ENCODE results near the gene RAI1. TPM values are rescaled to one million over a fixed set of nuclear protein-coding genes. Genes with fewer than 3 reads are reported as not detected.
A peak's percentile ranks its signal among the peaks of the same experiment; 100 is the strongest.
"Not testable (repeated sequence)": the region's sequence is repeated elsewhere in the genome, so short reads cannot be mapped to it uniquely, and the experiment has no call there.

RAI1 gene, protein sequence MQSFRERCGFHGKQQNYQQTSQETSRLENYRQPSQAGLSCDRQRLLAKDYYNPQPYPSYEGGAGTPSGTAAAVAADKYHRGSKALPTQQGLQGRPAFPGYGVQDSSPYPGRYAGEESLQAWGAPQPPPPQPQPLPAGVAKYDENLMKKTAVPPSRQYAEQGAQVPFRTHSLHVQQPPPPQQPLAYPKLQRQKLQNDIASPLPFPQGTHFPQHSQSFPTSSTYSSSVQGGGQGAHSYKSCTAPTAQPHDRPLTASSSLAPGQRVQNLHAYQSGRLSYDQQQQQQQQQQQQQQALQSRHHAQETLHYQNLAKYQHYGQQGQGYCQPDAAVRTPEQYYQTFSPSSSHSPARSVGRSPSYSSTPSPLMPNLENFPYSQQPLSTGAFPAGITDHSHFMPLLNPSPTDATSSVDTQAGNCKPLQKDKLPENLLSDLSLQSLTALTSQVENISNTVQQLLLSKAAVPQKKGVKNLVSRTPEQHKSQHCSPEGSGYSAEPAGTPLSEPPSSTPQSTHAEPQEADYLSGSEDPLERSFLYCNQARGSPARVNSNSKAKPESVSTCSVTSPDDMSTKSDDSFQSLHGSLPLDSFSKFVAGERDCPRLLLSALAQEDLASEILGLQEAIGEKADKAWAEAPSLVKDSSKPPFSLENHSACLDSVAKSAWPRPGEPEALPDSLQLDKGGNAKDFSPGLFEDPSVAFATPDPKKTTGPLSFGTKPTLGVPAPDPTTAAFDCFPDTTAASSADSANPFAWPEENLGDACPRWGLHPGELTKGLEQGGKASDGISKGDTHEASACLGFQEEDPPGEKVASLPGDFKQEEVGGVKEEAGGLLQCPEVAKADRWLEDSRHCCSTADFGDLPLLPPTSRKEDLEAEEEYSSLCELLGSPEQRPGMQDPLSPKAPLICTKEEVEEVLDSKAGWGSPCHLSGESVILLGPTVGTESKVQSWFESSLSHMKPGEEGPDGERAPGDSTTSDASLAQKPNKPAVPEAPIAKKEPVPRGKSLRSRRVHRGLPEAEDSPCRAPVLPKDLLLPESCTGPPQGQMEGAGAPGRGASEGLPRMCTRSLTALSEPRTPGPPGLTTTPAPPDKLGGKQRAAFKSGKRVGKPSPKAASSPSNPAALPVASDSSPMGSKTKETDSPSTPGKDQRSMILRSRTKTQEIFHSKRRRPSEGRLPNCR (N-terminal part only)
- total RNA-seq (2021) (86.3 and 92.9 TPM in 2 replicates), Bru-seq, nascent RNA (percentile 84 among the genes with signal in this experiment), BruChase-seq, experiment 1, labeled RNA remaining after a 2-hour chase (percentile 84 among the genes with signal in this experiment), BruChase-seq, experiment 2, labeled RNA remaining after a 6-hour chase (percentile 80 among the genes with signal in this experiment)
- long read RNA-seq, full-length matches to known transcripts: 3 of 91 reads
- long read RNA-seq, partial matches to known transcripts: 72 of 91 reads
- long read RNA-seq, other reads (novel, unspliced or antisense): 16 of 91 reads

DNA sequence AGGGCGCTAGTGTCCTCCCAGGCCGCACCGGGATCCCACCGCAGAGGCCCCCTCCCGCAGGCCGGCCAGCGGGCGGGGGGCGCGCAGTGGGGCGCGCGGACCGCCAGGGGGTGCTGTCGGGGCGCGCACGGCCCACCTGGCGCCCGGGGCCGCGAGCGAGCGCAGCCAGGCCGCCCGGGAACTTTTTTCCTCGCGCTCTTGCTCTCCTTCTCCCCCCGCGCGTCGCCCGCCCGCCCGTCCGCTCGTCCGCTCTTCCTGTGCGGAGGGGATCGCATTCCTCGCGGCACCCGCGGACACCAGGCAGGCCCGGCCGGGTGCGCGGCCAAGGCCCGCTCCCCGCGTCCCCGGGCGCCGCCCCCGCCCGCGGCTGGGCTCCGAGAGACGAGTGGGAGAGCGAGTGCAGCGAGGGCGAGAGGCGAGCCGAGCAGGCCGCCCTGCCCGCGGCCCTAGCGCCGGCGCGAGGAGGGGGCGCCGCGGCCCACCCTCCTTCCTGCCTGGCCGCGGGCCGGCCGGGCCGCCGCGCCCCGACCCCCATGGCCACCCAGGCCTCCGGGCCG, at the start of gene RAI1:
RAI1 (plus strand) TSS at position 272 of the 557 bp plus-strand sequence. CDS start 111,491 bp downstream, outside the sequence.
- intact Hi-C loops (cut with micrococcal nuclease; ENCODE audit: unreplicated experiment): loop anchor here (1.0 to 2.0 kb wide), 5 partner anchors 93 to 352 kb away; no protein-coding TSS in a partner anchor
- peak within 1 kb of the TSS; percentile 64 for H3K27ac ChIP-seq
- no peaks in the 10 kb centered on the region for H3K27me3 ChIP-seq (ENCODE audit: insufficient read depth, low read depth)
- BruUV-seq (replicated peaks): no TSS peak
- H3K4me2 ChIP-seq: peak within 1 kb of the TSS; percentile 95
- TF ChIP-seq, protein P1, sequence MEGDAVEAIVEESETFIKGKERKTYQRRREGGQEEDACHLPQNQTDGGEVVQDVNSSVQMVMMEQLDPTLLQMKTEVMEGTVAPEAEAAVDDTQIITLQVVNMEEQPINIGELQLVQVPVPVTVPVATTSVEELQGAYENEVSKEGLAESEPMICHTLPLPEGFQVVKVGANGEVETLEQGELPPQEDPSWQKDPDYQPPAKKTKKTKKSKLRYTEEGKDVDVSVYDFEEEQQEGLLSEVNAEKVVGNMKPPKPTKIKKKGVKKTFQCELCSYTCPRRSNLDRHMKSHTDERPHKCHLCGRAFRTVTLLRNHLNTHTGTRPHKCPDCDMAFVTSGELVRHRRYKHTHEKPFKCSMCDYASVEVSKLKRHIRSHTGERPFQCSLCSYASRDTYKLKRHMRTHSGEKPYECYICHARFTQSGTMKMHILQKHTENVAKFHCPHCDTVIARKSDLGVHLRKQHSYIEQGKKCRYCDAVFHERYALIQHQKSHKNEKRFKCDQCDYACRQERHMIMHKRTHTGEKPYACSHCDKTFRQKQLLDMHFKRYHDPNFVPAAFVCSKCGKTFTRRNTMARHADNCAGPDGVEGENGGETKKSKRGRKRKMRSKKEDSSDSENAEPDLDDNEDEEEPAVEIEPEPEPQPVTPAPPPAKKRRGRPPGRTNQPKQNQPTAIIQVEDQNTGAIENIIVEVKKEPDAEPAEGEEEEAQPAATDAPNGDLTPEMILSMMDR (conservative IDR thresholded peaks at IDR 0.05): no peak; the same call in 1 of the 2 replicates
- TF ChIP-seq EZH2 (IDR thresholded peaks at IDR 0.05; ENCODE audit: low read depth): no peak
- peak within 1 kb of the TSS; percentile 73 for H3K4me3 ChIP-seq
- no peaks in the 10 kb centered on the region for H3K9me2 ChIP-seq (ENCODE audit: insufficient read depth)
- H3F3A ChIP-seq (ENCODE audit: insufficient read depth, low read depth): peaks cover 39% of the 10 kb centered on the region
- H4K20me1 ChIP-seq (ENCODE audit: insufficient read depth): no peaks in the 10 kb centered on the region
- peak within 1 kb of the TSS; percentile 81 for H2AFZ ChIP-seq
- ChIA-PET CTCF (interaction anchor here (0.6 kb wide), 1 partner anchor 109 kb away, joined by 5 read pairs; no protein-coding TSS in a partner anchor), POLR2A (ENCODE audit: unreplicated experiment) (no interaction called here)
- DNase-seq: peak; percentile 65 to 85
- no peaks in the 10 kb centered on the region for H3K36me3 ChIP-seq (ENCODE audit: low read depth)
- peaks cover 44% of the 10 kb centered on the region for H3K79me2 ChIP-seq (ENCODE audit: low read depth)
- H3K4me1 ChIP-seq (replicated peaks; ENCODE audit: insufficient read depth): peaks cover 48% of the 10 kb centered on the region
- no peaks in the 10 kb centered on the region for H3K9me3 ChIP-seq (ENCODE audit: insufficient read depth, low read depth)

DNA sequence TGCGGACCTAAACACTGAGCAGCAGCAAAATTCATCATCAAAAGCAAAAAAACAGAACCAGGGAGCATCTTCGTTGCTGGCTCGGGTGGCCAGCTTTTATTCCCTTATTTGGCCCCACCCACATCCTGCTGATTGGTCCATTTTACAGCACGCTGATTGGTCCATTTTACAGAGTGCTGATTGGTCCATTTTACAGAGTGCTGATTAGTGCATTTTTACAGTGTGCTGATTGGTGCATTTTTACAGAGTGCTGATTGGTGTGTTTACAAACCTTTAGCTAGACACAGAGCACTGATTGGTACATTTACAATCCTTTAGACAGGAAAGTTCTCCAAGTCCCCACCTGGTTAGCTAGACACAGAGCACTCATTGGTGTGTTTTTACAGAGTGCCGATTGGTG, 48.6 kb upstream of the RAI1 start:
- H3K27me3 ChIP-seq (ENCODE audit: insufficient read depth, low read depth); H3K4me3 ChIP-seq; H2AFZ ChIP-seq; intact Hi-C loops (cut with micrococcal nuclease; ENCODE audit: unreplicated experiment); H3K79me2 ChIP-seq (ENCODE audit: low read depth); H3K27ac ChIP-seq; H3K4me2 ChIP-seq; DNase-seq; POLR2A ChIA-PET (ENCODE audit: unreplicated experiment); H3K4me1 ChIP-seq (replicated peaks; ENCODE audit: insufficient read depth); H3K36me3 ChIP-seq (ENCODE audit: low read depth); H3K9me2 ChIP-seq (ENCODE audit: insufficient read depth); H4K20me1 ChIP-seq (ENCODE audit: insufficient read depth); H3F3A ChIP-seq (ENCODE audit: insufficient read depth, low read depth); BruUV-seq (replicated peaks); H3K9me3 ChIP-seq (ENCODE audit: insufficient read depth, low read depth): not testable (repeated sequence)
- CTCF ChIA-PET: interaction anchor here (0.6 kb wide), 1 partner anchor 10 kb away, joined by 5 read pairs; no protein-coding TSS in a partner anchor

DNA sequence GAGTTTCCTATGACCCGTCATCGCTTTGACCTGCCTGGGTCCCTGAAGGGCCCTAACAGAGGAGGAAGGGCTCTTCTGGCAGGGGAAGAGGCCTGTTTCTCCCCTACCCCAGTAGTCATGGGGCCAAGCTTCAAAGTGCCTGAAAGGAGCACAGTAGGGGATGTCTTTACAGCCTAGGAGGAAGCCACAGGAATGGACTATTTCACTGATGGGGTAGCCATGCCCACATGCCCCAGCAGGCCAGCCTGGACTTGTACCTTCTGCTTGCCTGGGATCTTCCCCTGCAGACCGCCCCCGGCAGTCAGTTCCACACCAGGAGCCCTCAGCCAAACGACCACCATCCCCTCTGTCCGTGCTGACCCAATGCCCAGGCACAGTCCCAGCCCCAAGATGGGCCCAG, 47.9 kb upstream of the RAI1 start:
- Histone ChIP-seq H3K4me3 (no peak overlapping the region), H2AFZ (no peak overlapping the region), H3K36me3 (ENCODE audit: low read depth) (no peaks in the 10 kb centered on the region), H3K27me3 (ENCODE audit: insufficient read depth, low read depth) (no peaks in the 10 kb centered on the region), H3F3A (ENCODE audit: insufficient read depth, low read depth) (peaks cover 4% of the 10 kb centered on the region; the same call in 1 of the 2 replicates), H3K27ac (no peak overlapping the region), H4K20me1 (ENCODE audit: insufficient read depth) (no peaks in the 10 kb centered on the region), H3K9me3 (ENCODE audit: insufficient read depth, low read depth) (no peaks in the 10 kb centered on the region), H3K4me2 (no peak overlapping the region), H3K4me1 (replicated peaks; ENCODE audit: insufficient read depth) (0 out of 2 replicates have a peak, but pooled peaks cover 4% of the 10 kb centered on the region), H3K79me2 (ENCODE audit: low read depth) (no peaks in the 10 kb centered on the region), H3K9me2 (ENCODE audit: insufficient read depth) (no peaks in the 10 kb centered on the region)
- no TSS peak for BruUV-seq (replicated peaks)
- DNase-seq: no peak
- CTCF ChIA-PET: interaction anchor here (0.6 kb wide), 1 partner anchor 9 kb away, joined by 5 read pairs; no protein-coding TSS in a partner anchor
- TF ChIP-seq EZH2 (IDR thresholded peaks at IDR 0.05; ENCODE audit: low read depth): no peak
- TF ChIP-seq, protein P1 (conservative IDR thresholded peaks at IDR 0.05): no peak
- intact Hi-C loops (cut with micrococcal nuclease; ENCODE audit: unreplicated experiment): no loop called here
- POLR2A ChIA-PET (ENCODE audit: unreplicated experiment): no interaction called here

All from PC-9 (cell line).